Colonic mucosa (tissue), 4 donors: ENCODE data around the gene BRDT. TPM values are rescaled to one million over a fixed set of nuclear protein-coding genes. Genes with fewer than 3 reads are reported as not detected.
"Not testable (repeated sequence)": the region's sequence is repeated elsewhere in the genome, so short reads cannot be mapped to it uniquely, and the experiment has no call there.

Source experiments
- DNase-seq: peaks from one replicate; pipeline ENCODE4 v3.0.0-alpha.2; 2020
- H3K27ac ChIP-seq: fragments of 200-600 bp; one replicate; pipeline ENCODE4 v1.8.0; 2021
- H3K27me3 ChIP-seq: fragments of 200-600 bp; one replicate; pipeline ENCODE4 v1.8.0; 2021
- H3K36me3 ChIP-seq: fragments of 200-600 bp; one replicate; pipeline ENCODE4 v1.8.0; 2021
- H3K4me1 ChIP-seq: fragments of 200-600 bp; one replicate; pipeline ENCODE4 v1.8.0; 2021; ENCODE audit warnings: mild to moderate bottlenecking
- H3K4me3 ChIP-seq: fragments of 200-600 bp; one replicate; pipeline ENCODE4 v1.8.0; 2021
- H3K9ac ChIP-seq, 2 donors: one replicate each; pipeline ENCODE4 v1.7.0; 2013; ENCODE audit warnings: control low read depth in 2 of 2, low read depth in 2 of 2, low read length in 2 of 2
- H3K9me3 ChIP-seq: fragments of 200-600 bp; one replicate; pipeline ENCODE4 v1.8.0; 2021
- intact Hi-C: fragments of 100-400 bp; cut with DNase I; formaldehyde crosslinking; loops from one replicate; pipeline ENCODE4 v1.14.1; 2022
- total RNA-seq, 2 donors: library from RNA; stranded (reverse); fragmentation: NEBNext Ultra II Directional in 1 of 2; extraction: Animal tissue kit (Norgen Biotek cat#: 25700) in 1 of 2; gene quantifications; one replicate each; pipeline ENCODE4 v1.2.1, GENCODE V29; 2021
- TF ChIP-seq, protein P1 (sequence below): fragments of 200-600 bp; IDR thresholded peaks from one replicate; pipeline ENCODE4 v1.8.0; 2022; ENCODE audit warnings: antibody characterized with exemption, mild to moderate bottlenecking
- donor health status: healthy.
- donor health status: DM: no; HTN: no; CAD: no.
- donor health status: DM: no; HTN: no; CAD: no.

BRDT gene
- total RNA-seq, 2 donors from 2014 or later: not detected

DNA sequence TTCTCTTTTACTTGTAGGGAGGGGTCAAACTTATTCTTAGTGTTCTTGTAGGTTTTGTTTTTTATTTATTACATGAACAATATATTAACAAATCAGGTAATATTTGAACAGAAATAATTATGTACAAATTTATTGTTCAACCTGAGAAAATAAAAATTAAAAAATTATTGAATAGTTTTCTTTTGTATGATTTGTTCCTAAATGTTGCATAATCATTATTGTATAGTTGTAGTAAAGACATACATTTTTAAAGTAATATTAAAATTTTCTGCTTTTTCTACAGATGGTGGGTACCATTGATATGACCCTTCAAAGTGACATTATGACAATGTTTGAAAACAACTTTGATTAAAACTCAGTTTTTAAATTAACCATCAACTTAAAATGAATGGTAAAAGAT, 64.7 kb downstream of the BRDT start:
- Histone ChIP-seq H3K9me3 (no peaks in the 10 kb centered on the region), H3K27me3 (no peaks in the 10 kb centered on the region), H3K27ac (no peak overlapping the region), H3K9ac (no peak overlapping the region), H3K4me3 (no peak overlapping the region), H3K36me3 (no peaks in the 10 kb centered on the region), H3K4me1 (no peaks in the 10 kb centered on the region)
- DNase-seq: no peak
- TF ChIP-seq, protein P1, sequence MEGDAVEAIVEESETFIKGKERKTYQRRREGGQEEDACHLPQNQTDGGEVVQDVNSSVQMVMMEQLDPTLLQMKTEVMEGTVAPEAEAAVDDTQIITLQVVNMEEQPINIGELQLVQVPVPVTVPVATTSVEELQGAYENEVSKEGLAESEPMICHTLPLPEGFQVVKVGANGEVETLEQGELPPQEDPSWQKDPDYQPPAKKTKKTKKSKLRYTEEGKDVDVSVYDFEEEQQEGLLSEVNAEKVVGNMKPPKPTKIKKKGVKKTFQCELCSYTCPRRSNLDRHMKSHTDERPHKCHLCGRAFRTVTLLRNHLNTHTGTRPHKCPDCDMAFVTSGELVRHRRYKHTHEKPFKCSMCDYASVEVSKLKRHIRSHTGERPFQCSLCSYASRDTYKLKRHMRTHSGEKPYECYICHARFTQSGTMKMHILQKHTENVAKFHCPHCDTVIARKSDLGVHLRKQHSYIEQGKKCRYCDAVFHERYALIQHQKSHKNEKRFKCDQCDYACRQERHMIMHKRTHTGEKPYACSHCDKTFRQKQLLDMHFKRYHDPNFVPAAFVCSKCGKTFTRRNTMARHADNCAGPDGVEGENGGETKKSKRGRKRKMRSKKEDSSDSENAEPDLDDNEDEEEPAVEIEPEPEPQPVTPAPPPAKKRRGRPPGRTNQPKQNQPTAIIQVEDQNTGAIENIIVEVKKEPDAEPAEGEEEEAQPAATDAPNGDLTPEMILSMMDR: no peak
- intact Hi-C loops: no loop called here

DNA sequence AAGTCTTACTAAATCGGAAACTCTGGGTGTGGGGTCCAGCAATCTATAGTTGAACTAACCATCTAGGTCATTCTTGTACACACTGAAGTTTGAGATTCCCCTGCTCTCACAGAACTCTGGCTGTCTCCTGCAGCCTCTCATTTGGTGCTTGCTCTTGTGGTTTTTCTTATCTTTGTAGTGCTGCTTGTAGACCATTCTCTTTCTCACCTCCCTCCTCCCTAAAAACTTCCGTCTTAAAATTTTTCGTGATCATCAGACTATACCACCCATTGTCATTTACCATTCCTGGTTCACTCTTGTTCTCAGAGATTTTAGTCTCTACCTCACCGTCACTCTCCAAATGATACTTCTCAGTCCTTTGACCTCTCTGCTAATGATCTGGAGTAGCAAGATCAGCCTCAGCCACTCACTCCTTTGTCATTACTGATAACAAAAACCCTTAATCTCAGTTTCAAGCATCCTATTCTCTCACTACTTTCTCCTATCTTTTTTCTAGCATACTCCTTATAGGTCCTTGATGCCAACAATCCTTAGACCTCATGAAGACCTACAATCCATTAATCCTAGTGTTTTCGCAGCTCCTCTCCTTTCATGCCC, 67.6 kb downstream of the BRDT start:
- no peak overlapping the region for H3K9ac ChIP-seq
- TF ChIP-seq, protein P1: no peak
- DNase-seq: no peak
- H3K36me3 ChIP-seq: no peaks in the 10 kb centered on the region
- H3K27ac ChIP-seq: no peak overlapping the region
- no peaks in the 10 kb centered on the region for H3K27me3 ChIP-seq
- no peaks in the 10 kb centered on the region for H3K4me1 ChIP-seq
- H3K4me3 ChIP-seq: no peak overlapping the region
- H3K9me3 ChIP-seq: no peaks in the 10 kb centered on the region
- intact Hi-C loops: no loop called here

DNA sequence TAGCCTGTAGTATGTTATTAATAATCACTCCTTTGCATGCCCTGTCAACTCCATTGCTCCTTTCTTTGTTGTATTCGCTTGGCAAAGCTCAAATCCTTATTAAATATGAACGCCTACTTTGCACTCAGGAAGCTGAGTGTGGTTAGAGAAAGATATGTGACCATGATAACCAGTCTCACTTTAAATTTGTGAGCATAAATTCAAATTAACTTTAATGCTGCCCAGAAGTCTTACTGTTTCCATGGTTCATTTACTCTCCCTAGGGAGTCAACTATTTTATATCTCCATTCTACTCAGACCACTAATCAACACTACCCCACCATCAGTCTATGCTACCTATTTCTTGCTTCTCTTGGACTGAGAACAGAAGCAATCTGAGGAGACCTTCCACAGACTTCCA, 68.5 kb downstream of the BRDT start:
- no peaks in the 10 kb centered on the region for H3K4me1 ChIP-seq
- H3K27ac ChIP-seq: no peak overlapping the region
- H3K36me3 ChIP-seq: no peaks in the 10 kb centered on the region
- H3K4me3 ChIP-seq: no peak overlapping the region
- intact Hi-C loops: no loop called here
- no peaks in the 10 kb centered on the region for H3K9me3 ChIP-seq
- no peak overlapping the region for H3K9ac ChIP-seq
- no peak for DNase-seq
- TF ChIP-seq, protein P1: no peak
- no peaks in the 10 kb centered on the region for H3K27me3 ChIP-seq

DNA sequence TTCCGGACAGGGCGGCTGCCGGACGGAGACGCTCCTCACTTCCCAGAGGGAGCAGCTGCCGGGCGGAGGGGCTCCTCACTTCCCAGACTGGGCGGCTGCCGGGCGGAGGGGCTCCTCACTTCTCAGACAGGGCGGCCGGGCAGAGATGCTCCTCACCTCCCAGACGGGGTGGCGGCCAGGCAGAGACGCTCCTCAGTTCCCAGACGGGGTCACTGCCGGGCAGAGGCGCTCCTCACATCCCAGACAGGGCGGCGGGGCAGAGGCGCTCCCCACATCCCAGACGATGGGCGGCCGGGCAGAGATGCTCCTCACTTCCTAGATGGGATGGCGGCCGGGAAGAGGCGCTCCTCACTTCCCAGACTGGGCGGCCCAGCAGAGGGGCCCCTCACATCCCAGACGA, 76.8 kb downstream of the BRDT start:
- DNase-seq, H3K27ac ChIP-seq, H3K9ac ChIP-seq, intact Hi-C loops, H3K36me3 ChIP-seq, H3K4me3 ChIP-seq, H3K27me3 ChIP-seq, H3K4me1 ChIP-seq, H3K9me3 ChIP-seq: not testable (repeated sequence)

DNA sequence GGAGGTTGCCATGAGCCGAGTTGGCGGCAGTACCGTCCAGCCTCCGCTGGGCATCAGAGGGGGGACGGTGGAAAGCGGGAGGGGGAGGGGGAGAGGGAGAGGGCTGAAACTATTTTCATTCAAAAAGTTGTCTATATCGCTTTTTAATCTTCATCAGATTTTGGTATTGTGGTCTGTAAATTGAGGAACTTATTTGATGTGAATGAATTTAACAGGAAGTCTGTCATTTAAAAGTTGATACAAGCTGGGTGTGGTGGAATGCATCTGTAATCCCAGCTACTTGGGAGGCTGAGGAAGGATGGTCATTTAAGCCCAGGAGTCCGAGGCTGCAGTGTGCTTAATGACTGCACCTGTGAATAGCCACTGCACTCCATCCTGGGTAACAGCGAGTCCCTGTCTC, 77.6 kb downstream of the BRDT start:
- Histone ChIP-seq H3K27me3 (no peaks in the 10 kb centered on the region), H3K9me3 (no peaks in the 10 kb centered on the region), H3K36me3 (no peaks in the 10 kb centered on the region), H3K9ac (no peak overlapping the region), H3K4me3 (no peak overlapping the region), H3K27ac (no peak overlapping the region), H3K4me1 (no peaks in the 10 kb centered on the region)
- DNase-seq: no peak
- TF ChIP-seq, protein P1: no peak
- intact Hi-C loops: no loop called here

DNA sequence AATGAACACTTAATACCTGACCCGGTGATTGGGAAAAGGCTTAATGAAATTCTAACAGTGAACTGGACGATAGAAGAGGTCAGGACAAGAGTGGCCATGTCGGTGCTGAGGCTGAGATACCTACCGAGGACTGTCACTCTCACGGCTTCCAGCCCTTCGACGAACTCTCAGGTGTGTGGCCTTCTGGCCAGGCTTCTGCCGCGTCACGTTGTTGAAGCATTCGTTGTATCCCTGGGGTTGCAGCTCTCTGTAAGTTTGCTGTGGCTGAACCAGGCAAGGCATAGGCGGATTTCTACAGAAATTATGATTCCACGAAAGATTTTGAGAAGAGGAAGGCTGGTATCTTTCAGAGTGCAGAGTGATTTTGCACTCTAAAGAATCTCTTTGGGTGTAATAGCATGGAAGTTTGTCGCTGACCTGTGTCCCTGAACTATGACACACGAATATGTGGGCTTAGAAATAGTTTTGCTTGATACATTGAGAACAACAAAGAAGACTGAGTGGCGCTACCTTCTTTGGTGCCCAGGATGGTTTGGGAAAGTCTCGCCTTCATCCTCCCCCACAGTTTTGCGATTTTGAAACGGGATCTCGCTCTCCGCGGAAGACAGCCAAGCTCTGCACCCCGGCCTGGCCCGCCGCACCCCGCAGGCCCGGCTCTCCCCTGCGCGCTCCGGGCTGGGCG, 80.2 kb downstream of the BRDT start:
- H3K4me1 ChIP-seq: no peaks in the 10 kb centered on the region
- TF ChIP-seq, protein P1: no peak
- H3K4me3 ChIP-seq: peak overlapping the region; percentile 43
- H3K9me3 ChIP-seq: no peaks in the 10 kb centered on the region
- H3K27me3 ChIP-seq: no peaks in the 10 kb centered on the region
- intact Hi-C loops: no loop called here
- no peak overlapping the region for H3K9ac ChIP-seq
- DNase-seq: no peak
- no peak overlapping the region for H3K27ac ChIP-seq
- H3K36me3 ChIP-seq: no peaks in the 10 kb centered on the region
